PC-3 (cell line): Measurements from ENCODE around the gene CLIC5. TPM values are rescaled to one million over a fixed set of nuclear protein-coding genes. Genes with fewer than 3 reads are reported as not detected.

Source experiments
- ATAC-seq: fragments of 200-7000 bp; cut with Tn5 transposase; 2 replicates; pipeline ENCODE4 v1.9.1; 2020; ENCODE audit warnings: mild to moderate bottlenecking, moderate library complexity
- BruUV-seq: library from RNA; stranded (reverse); fragments of 400-500 nt; replicated peaks from 2 replicates; lab custom pipeline; 2021; lab: Mats Ljungman, UMichigan
- CTCF ChIA-PET: fragments of 300-600 bp; sonication (Branson Sonifier 250); formaldehyde crosslinking; loops from one replicate; lab custom pipeline; 2022; ENCODE audit warnings: antibody characterized with exemption; lab: Charles Lee
- POLR2A ChIA-PET: fragments of 300-600 bp; sonication (Branson Sonifier 250); formaldehyde crosslinking; loops from one replicate; lab custom pipeline; 2022; ENCODE audit warnings: antibody characterized with exemption; ENCODE audit not compliant: unreplicated experiment; lab: Charles Lee
- DNase-seq: peaks from one replicate; pipeline ENCODE4 v3.0.0-alpha.2; 2015
- H2AFZ ChIP-seq: fragments of 300-600 bp; sonication (generic); 2 replicates; pipeline ENCODE4 v1.6.0; 2016; ENCODE audit warnings: antibody characterized with exemption, low read length
- H3F3A ChIP-seq: fragments of 300-600 bp; sonication (generic); one replicate; pipeline ENCODE4 v1.6.0; 2017; ENCODE audit warnings: antibody characterized with exemption, low read length, control low read depth, mild to moderate bottlenecking; ENCODE audit not compliant: unreplicated experiment
- H3K27ac ChIP-seq: fragments of 300-600 bp; sonication (generic); 2 replicates; pipeline ENCODE4 v1.5.1; 2016; ENCODE audit warnings: mild to moderate bottlenecking, low read length
- H3K27me3 ChIP-seq: fragments of 300-600 bp; sonication (generic); 2 replicates; pipeline ENCODE4 v1.6.1; 2016; ENCODE audit warnings: low read length, mixed read lengths
- H3K36me3 ChIP-seq: fragments of 300-600 bp; sonication (generic); 2 replicates; pipeline ENCODE4 v1.6.1; 2016; ENCODE audit warnings: low read depth, mixed run types, low read length, mixed read lengths
- H3K4me1 ChIP-seq: fragments of 300-600 bp; sonication (generic); 2 replicates; pipeline ENCODE4 v1.5.1; 2016; ENCODE audit warnings: low read length; ENCODE audit not compliant: insufficient read depth
- H3K4me2 ChIP-seq: fragments of 300-600 bp; sonication (generic); 2 replicates; pipeline ENCODE4 v1.6.0; 2016; ENCODE audit warnings: low read length
- H3K4me3 ChIP-seq: fragments of 300-600 bp; sonication (generic); 2 replicates; pipeline ENCODE4 v1.5.1; 2016; ENCODE audit warnings: mild to moderate bottlenecking, low read length, mixed read lengths
- H3K79me2 ChIP-seq: fragments of 300-600 bp; sonication (generic); 2 replicates; pipeline ENCODE4 v1.6.1; 2017; ENCODE audit warnings: low read length, mixed read lengths
- H3K9ac ChIP-seq: fragments of 300-600 bp; sonication (generic); 2 replicates; pipeline ENCODE4 v1.6.0; 2016; ENCODE audit warnings: mild to moderate bottlenecking, low read length
- H3K9me2 ChIP-seq: fragments of 300-600 bp; sonication (generic); replicated peaks from 2 replicates; pipeline ENCODE4 v1.6.1; 2016; ENCODE audit warnings: mixed run types, low read length, mixed read lengths
- H3K9me3 ChIP-seq: fragments of 300-600 bp; sonication (generic); 2 replicates; pipeline ENCODE4 v1.6.1; 2016; ENCODE audit warnings: low read length, mixed read lengths
- H4K20me1 ChIP-seq: fragments of 300-600 bp; sonication (generic); 2 replicates; pipeline ENCODE4 v1.6.1; 2016; ENCODE audit warnings: low read length, mixed read lengths
- EZH2 ChIP-seq: fragments of 300-600 bp; sonication (generic); IDR thresholded peaks from one replicate; pipeline ENCODE4 v1.6.1; 2017; ENCODE audit warnings: antibody characterized with exemption, mild to moderate bottlenecking, low read length; ENCODE audit not compliant: unreplicated experiment
- EZH2phosphoT487 ChIP-seq: fragments of 300-600 bp; sonication (generic); IDR thresholded peaks from 2 replicates; pipeline ENCODE4 v1.6.1; 2018; ENCODE audit warnings: mild to moderate bottlenecking, antibody characterized with exemption, low read length, borderline replicate concordance
- intact Hi-C: fragments of 100-400 bp; cut with micrococcal nuclease; formaldehyde crosslinking; loops from 2 replicates; pipeline ENCODE4 v1.9.0; 2023
- total RNA-seq: library from RNA; depleted of rRNA; stranded (reverse); fragments of >200 nt; gene quantifications from 2 replicates; pipeline ENCODE4 v1.2.3, GENCODE V29; 2014
- TF ChIP-seq, protein P1 (sequence below): fragments of 300-600 bp; sonication (generic); conservative IDR thresholded peaks from 2 replicates; pipeline ENCODE4 v1.5.1; 2017; ENCODE audit warnings: antibody characterized with exemption, low read depth, mild to moderate bottlenecking, low read length

The CLIC5 gene
- total RNA-seq, 1 experiment from 2014 or later = not detected

DNA sequence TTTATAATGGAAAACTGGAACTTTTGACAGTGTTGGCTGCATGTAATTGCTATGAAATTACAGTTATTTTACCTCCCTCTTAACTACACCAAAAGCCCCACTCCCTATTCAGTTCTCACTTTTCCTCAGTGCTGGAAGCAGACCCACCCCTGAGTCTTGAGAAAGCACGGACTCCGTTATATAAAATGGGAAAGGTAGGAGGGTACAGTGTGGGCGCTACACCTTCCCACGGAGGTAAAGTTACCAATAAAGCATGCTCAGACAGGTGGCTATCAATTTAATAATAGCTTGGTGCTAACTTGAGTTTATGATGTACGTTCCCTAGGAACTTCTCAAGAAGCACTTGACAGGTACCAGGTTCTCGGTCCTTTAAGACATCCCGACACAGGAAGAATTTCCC is 59.0 kb downstream of the CLIC5 start:
- no peaks in the 10 kb centered on the region for H3K9me2 ChIP-seq
- no peaks in the 10 kb centered on the region for H3K4me1 ChIP-seq
- H3K27me3 ChIP-seq = peaks cover 40% of the 10 kb centered on the region; the same call in 1 of the 2 replicates
- H3K36me3 ChIP-seq = no peaks in the 10 kb centered on the region
- BruUV-seq = no TSS peak
- ATAC-seq (no peak), DNase-seq (no peak)
- no peak overlapping the region for H3K9ac ChIP-seq
- intact Hi-C loops = no loop called here
- H3K79me2 ChIP-seq = no peaks in the 10 kb centered on the region
- no peaks in the 10 kb centered on the region for H4K20me1 ChIP-seq
- ChIA-PET CTCF (no interaction called here), POLR2A (no interaction called here)
- TF ChIP-seq, protein P1, sequence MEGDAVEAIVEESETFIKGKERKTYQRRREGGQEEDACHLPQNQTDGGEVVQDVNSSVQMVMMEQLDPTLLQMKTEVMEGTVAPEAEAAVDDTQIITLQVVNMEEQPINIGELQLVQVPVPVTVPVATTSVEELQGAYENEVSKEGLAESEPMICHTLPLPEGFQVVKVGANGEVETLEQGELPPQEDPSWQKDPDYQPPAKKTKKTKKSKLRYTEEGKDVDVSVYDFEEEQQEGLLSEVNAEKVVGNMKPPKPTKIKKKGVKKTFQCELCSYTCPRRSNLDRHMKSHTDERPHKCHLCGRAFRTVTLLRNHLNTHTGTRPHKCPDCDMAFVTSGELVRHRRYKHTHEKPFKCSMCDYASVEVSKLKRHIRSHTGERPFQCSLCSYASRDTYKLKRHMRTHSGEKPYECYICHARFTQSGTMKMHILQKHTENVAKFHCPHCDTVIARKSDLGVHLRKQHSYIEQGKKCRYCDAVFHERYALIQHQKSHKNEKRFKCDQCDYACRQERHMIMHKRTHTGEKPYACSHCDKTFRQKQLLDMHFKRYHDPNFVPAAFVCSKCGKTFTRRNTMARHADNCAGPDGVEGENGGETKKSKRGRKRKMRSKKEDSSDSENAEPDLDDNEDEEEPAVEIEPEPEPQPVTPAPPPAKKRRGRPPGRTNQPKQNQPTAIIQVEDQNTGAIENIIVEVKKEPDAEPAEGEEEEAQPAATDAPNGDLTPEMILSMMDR = no peak
- TF ChIP-seq EZH2phosphoT487 (no peak), EZH2 (no peak)
- H3K27ac ChIP-seq = no peak overlapping the region
- no peaks in the 10 kb centered on the region for H3F3A ChIP-seq
- H3K4me3 ChIP-seq = no peak overlapping the region
- H2AFZ ChIP-seq = no peak overlapping the region
- H3K9me3 ChIP-seq = no peaks in the 10 kb centered on the region
- no peak overlapping the region for H3K4me2 ChIP-seq

DNA sequence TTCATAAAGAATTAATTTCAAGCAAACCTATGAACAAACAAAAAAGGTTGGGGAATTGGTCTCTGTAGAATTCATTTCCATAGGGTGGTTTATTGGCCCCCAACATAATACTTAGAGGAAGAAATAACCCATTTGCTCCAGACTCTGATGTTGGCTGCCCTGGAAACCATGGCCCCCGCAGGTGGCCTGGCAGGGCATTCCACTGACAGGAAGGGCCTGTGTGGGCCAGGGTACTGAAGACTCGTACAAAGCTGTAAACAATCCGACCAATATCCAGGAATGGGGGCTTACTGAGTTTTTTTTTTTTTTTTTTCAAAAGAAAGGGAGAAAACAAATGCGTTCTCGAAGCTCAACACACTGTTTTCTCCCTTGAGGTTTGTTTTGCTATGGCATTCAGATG is 59.5 kb downstream of the CLIC5 start:
- Histone ChIP-seq H3K9ac (no peak overlapping the region), H3K9me3 (no peaks in the 10 kb centered on the region), H4K20me1 (no peaks in the 10 kb centered on the region), H3K79me2 (no peaks in the 10 kb centered on the region), H3K27ac (no peak overlapping the region), H3F3A (no peaks in the 10 kb centered on the region), H3K27me3 (peaks cover 40% of the 10 kb centered on the region; the same call in 1 of the 2 replicates), H3K4me2 (no peak overlapping the region), H3K4me3 (no peak overlapping the region), H3K36me3 (no peaks in the 10 kb centered on the region), H3K4me1 (no peaks in the 10 kb centered on the region), H3K9me2 (no peaks in the 10 kb centered on the region), H2AFZ (no peak overlapping the region)
- ChIA-PET POLR2A (no interaction called here), CTCF (no interaction called here)
- intact Hi-C loops = no loop called here
- ATAC-seq (no peak), DNase-seq (no peak)
- TF ChIP-seq EZH2phosphoT487 (no peak), EZH2 (no peak)
- TF ChIP-seq, protein P1 = no peak
- no TSS peak for BruUV-seq

DNA sequence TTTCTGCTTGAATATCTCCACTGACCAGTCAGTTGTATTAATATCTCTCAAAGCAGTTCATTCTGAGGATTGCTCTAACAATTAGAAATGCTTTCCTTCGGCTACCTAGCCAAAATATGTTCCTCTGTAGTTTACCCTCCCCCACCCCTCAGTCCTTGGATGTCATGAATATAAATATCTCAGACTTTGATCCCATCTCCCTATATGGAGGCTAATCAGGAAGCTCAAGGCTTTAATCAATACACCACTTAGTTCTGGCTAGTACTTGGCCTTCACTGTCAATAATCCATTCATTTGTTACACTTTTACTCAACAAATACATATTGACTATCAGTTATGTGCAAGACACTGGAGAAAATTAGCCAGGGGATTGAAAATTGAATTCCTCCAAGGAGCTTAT is 60.1 kb downstream of the CLIC5 start:
- Histone ChIP-seq H3K9me3 (no peaks in the 10 kb centered on the region), H2AFZ (no peak overlapping the region), H3K36me3 (no peaks in the 10 kb centered on the region), H3K4me3 (no peak overlapping the region), H3K9me2 (no peaks in the 10 kb centered on the region), H3K27me3 (peaks cover 40% of the 10 kb centered on the region; the same call in 1 of the 2 replicates), H3K4me1 (no peaks in the 10 kb centered on the region), H4K20me1 (no peaks in the 10 kb centered on the region), H3K27ac (no peak overlapping the region), H3K79me2 (no peaks in the 10 kb centered on the region), H3K4me2 (no peak overlapping the region), H3F3A (no peaks in the 10 kb centered on the region), H3K9ac (no peak overlapping the region)
- DNase-seq (no peak), ATAC-seq (no peak)
- CTCF ChIA-PET = no interaction called here
- intact Hi-C loops = no loop called here
- POLR2A ChIA-PET = no interaction called here
- BruUV-seq = no TSS peak
- TF ChIP-seq, protein P1 = no peak
